ENCODE results near the gene GRID1. TPM values are rescaled to one million over a fixed set of nuclear protein-coding genes. Genes with fewer than 3 reads are reported as not detected.

The GRID1 gene
- total RNA-seq, 1 experiment from 2014 or later: 0.07 TPM

DNA sequence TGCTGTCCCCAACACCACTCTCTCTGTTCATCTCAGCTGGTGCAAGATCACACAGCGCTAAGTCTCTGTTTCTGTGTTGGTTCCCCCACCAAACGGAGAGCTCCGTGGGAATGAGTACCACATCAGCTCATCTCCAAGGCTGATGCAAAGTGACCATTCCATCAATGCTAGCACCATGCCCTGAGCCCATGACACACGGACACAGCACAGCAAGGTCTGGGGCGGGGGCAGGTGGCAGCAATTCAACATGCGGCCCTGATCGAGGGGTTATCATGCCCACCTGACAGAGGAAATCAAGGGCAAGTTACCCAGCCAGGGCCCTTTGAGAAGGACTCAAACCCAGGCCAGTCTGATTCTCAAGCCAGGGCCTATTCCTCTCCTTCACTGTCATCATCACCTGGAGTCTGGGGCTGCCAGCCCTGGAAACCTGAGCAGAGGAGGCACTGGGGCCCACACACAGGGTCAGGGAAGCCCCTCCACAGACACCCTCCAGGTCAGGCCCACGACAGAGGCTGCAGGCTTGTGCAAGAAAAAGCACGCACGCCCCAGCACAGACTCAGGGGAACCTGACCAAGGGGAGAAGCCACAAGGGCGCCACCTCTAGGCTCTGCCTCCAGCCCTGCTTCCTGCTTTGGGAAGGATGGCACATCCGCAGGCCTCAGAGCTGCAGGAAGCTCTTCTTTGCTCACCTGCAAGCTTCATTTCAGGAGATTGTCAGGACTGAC is 74.8 kb downstream of the GRID1 start:
- no peaks in the 10 kb centered on the region for H3K27me3 ChIP-seq (ENCODE audit: low read length)
- H3K79me2 ChIP-seq (ENCODE audit: low read length): no peaks in the 10 kb centered on the region
- no peaks in the 10 kb centered on the region for H3K9me3 ChIP-seq (ENCODE audit: low read length)
- H3K4me3 ChIP-seq (ENCODE audit: low read length): no peak overlapping the region
- no peak overlapping the region for H3K27ac ChIP-seq (ENCODE audit: low read length)
- no peak overlapping the region for H3K9ac ChIP-seq (ENCODE audit: low read length)
- no peak overlapping the region for H3K4me2 ChIP-seq (ENCODE audit: low read depth, low read length, poor library complexity, severe bottlenecking)
- H3K9me2 ChIP-seq (replicated peaks; ENCODE audit: insufficient read depth, low read length): no peaks in the 10 kb centered on the region
- no peak for DNase-seq
- no peak overlapping the region for H2AFZ ChIP-seq (ENCODE audit: low read length)
- H3K4me1 ChIP-seq (ENCODE audit: low read length): peaks cover 7% of the 10 kb centered on the region
- no peaks in the 10 kb centered on the region for H4K20me1 ChIP-seq (ENCODE audit: insufficient read depth, low read depth, low read length)
- no peaks in the 10 kb centered on the region for H3K36me3 ChIP-seq (ENCODE audit: insufficient read depth, low read length)

DNA sequence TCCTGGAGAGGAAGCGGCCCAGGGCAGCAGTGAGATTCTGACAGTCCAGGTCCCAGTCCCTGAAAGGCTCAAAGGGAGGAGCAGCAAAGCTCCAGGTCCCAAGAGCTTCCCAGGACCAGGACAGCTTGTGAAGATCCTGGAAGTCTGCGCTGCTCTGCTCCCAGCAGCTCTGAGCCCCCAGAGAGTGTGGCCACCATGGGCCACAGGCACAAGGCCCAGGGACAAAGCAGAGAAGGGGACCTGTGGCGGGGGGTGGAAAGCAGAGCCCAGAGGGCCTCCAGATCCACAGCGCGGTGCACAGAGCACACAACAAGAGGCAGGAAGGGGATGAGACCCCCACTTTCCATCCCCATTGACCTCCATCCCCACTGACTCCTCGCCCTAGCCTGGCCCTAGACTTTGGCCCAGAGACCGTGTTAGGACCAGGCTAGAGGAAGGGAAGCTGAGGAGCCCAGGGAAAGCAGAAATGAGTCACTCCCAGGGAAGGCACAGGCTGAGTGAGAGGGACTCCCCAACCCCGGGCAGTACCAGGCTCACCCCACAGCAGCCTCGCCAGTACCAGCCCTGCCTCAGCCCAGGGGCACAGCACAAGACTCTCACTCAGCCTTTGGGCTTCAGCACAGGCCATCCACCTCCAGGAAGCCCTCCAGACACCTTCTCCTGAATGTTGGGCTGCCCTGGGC is 75.5 kb downstream of the GRID1 start:
- no peak for DNase-seq

DNA sequence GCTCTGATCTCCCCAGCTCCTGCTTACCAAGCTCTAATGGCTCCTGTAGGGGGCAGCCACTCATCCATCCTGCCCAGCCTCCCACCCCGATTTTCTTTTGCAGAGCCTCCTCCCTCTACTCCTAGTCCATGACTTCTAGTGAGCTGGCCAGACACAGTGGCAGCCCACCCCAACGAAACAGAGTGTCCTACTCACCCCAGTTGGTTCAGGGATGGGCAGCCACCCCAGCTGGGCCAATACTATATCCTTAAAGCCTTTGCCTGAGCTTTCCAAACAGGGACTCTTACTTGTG is 77.1 kb downstream of the GRID1 start:
- Histone ChIP-seq H3K9me2 (replicated peaks; ENCODE audit: insufficient read depth, low read length) (no peaks in the 10 kb centered on the region), H3K27ac (ENCODE audit: low read length) (no peak overlapping the region), H3K4me2 (ENCODE audit: low read depth, low read length, poor library complexity, severe bottlenecking) (no peak overlapping the region), H3K4me3 (ENCODE audit: low read length) (no peak overlapping the region), H3K4me1 (ENCODE audit: low read length) (peaks cover 7% of the 10 kb centered on the region), H4K20me1 (ENCODE audit: insufficient read depth, low read depth, low read length) (no peaks in the 10 kb centered on the region), H2AFZ (ENCODE audit: low read length) (no peak overlapping the region), H3K9ac (ENCODE audit: low read length) (no peak overlapping the region), H3K27me3 (ENCODE audit: low read length) (no peaks in the 10 kb centered on the region), H3K36me3 (ENCODE audit: insufficient read depth, low read length) (no peaks in the 10 kb centered on the region), H3K79me2 (ENCODE audit: low read length) (no peaks in the 10 kb centered on the region), H3K9me3 (ENCODE audit: low read length) (no peaks in the 10 kb centered on the region)
- DNase-seq: no peak

More for the DNA sequence above, 75.5 kb downstream of the GRID1 start:
- H3K27me3 ChIP-seq (ENCODE audit: low read length): no peaks in the 10 kb centered on the region
- H3K9me3 ChIP-seq (ENCODE audit: low read length): no peaks in the 10 kb centered on the region
- H3K4me3 ChIP-seq (ENCODE audit: low read length): no peak overlapping the region
- H3K36me3 ChIP-seq (ENCODE audit: insufficient read depth, low read length): no peaks in the 10 kb centered on the region
- no peaks in the 10 kb centered on the region for H3K79me2 ChIP-seq (ENCODE audit: low read length)
- H3K4me1 ChIP-seq (ENCODE audit: low read length): peaks cover 7% of the 10 kb centered on the region
- no peak overlapping the region for H3K9ac ChIP-seq (ENCODE audit: low read length)
- H3K4me2 ChIP-seq (ENCODE audit: low read depth, low read length, poor library complexity, severe bottlenecking): no peak overlapping the region
- H3K9me2 ChIP-seq (replicated peaks; ENCODE audit: insufficient read depth, low read length): no peaks in the 10 kb centered on the region
- H3K27ac ChIP-seq (ENCODE audit: low read length): no peak overlapping the region
- H4K20me1 ChIP-seq (ENCODE audit: insufficient read depth, low read depth, low read length): no peaks in the 10 kb centered on the region
- H2AFZ ChIP-seq (ENCODE audit: low read length): no peak overlapping the region

DNA sequence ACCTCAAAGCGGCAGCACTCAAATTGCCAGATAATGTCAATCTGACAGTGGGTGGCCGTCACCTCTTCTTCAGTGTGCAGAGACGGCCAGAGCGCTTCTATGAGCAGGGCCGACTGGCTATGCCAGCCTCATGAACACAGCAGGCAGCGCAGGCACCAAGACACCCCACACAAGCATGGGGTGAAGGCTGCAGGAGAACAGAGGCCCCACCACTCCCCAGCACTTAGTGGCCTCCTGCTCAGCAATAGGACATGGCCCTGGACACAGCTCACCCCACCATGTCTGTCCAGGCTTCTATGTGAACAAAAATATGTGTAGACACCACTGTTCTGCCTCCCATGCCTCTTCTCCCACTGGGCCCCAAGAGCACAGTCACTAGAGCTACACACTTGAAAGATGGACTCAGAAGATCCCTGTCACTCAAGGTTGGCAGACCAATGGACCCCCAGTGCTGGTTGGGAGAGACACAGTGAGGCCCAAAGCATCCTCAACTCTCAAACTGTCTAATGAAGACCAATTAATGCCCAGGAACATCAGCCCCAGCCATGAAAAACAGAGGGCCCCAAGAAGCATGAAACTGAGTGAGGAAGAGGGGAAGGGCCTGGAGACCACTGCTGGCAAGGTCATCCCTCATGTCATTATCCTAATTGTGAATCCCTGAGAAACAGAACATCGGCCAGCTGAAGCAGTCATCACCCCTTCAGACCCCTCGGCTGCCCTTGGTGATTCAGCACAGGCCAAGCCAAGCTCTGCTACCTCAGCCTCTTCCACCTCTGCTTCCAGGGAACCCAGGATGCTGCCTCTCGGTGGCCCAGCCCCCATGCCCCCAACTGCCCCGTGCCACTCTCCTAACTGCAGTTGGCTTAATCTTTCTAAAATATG is 77.7 kb downstream of the GRID1 start:
- no peaks in the 10 kb centered on the region for H3K36me3 ChIP-seq (ENCODE audit: insufficient read depth, low read length)
- no peak for DNase-seq
- no peaks in the 10 kb centered on the region for H3K9me3 ChIP-seq (ENCODE audit: low read length)

DNA sequence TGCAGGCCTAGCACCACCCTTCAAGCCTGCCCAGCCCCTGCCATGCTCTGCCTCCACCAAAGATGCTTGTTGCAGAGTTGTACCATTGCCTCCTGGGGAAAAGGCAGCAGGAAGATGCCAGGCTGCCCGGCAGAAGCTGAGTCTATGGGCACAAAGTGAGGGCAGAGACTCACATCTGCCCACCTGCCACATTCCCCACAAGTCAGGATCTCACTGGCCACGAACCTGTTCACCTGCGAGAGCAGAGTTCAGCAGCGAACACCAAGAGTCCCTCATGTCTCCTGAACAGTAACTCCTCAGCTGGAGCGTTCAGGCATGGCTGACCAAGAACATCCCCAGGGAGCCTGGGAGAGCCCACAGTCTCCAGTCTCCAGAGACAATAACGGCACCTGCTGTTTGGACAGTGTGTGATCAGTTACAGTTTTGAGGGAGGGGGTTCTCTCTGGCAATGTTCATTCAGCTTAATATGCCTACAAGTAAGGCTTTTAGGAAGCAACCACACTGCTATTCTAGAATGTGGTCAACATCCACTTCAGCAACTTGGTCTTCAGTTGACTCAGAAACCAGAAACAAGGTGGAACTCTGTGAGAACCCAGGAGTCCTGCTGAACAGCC is 78.5 kb downstream of the GRID1 start:
- H3K27ac ChIP-seq (ENCODE audit: low read length): no peak overlapping the region

More for the DNA sequence above, 77.7 kb downstream of the GRID1 start:
- no peak overlapping the region for H3K9ac ChIP-seq (ENCODE audit: low read length)
- H2AFZ ChIP-seq (ENCODE audit: low read length): no peak overlapping the region
- no peak overlapping the region for H3K4me2 ChIP-seq (ENCODE audit: low read depth, low read length, poor library complexity, severe bottlenecking)
- H3K79me2 ChIP-seq (ENCODE audit: low read length): no peaks in the 10 kb centered on the region
- no peaks in the 10 kb centered on the region for H3K9me2 ChIP-seq (replicated peaks; ENCODE audit: insufficient read depth, low read length)
- no peaks in the 10 kb centered on the region for H3K27me3 ChIP-seq (ENCODE audit: low read length)
- H3K27ac ChIP-seq (ENCODE audit: low read length): no peak overlapping the region
- H4K20me1 ChIP-seq (ENCODE audit: insufficient read depth, low read depth, low read length): no peaks in the 10 kb centered on the region
- H3K4me1 ChIP-seq (ENCODE audit: low read length): peaks cover 7% of the 10 kb centered on the region
- no peak overlapping the region for H3K4me3 ChIP-seq (ENCODE audit: low read length)

DNA sequence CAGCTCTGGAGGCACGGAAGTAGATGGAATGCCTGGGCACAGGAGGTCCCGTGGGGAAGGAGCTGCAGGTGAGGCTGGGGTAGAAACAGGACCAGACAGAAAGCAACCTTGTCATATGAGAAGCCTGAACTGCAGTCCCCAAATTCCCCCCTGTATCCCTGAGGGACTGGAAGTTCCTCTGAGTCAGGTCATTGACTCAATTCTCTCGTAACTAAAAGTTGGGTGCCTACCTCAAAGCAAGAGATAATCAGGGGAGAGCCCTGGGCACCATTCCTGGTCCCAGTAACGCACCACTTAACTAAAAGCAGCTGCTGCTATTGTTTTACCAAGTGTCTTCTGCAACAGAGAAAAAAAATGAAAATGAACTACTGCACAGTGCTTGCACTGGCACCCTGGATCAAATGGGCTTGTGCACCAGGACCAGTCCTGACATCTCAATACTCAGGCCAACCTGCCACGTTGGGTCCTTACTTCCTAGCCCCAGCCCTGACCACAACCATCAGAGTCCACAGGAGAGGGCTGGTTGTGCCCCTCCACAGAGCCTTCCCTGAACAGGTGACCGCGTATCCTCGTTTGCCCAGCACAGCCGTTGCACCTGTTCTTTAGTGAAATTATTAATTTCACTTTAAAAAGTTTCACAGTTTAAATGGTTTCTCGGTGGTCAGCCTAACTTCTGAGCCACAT is 79.3 kb downstream of the GRID1 start:
- Histone ChIP-seq H3K9ac (ENCODE audit: low read length) (no peak overlapping the region), H3K4me1 (ENCODE audit: low read length) (peaks cover 7% of the 10 kb centered on the region), H3K9me2 (replicated peaks; ENCODE audit: insufficient read depth, low read length) (no peaks in the 10 kb centered on the region), H4K20me1 (ENCODE audit: insufficient read depth, low read depth, low read length) (no peaks in the 10 kb centered on the region), H3K4me3 (ENCODE audit: low read length) (no peak overlapping the region), H3K27me3 (ENCODE audit: low read length) (no peaks in the 10 kb centered on the region), H3K9me3 (ENCODE audit: low read length) (no peaks in the 10 kb centered on the region), H3K79me2 (ENCODE audit: low read length) (no peaks in the 10 kb centered on the region), H3K4me2 (ENCODE audit: low read depth, low read length, poor library complexity, severe bottlenecking) (no peak overlapping the region), H3K36me3 (ENCODE audit: insufficient read depth, low read length) (no peaks in the 10 kb centered on the region), H2AFZ (ENCODE audit: low read length) (no peak overlapping the region), H3K27ac (ENCODE audit: low read length) (no peak overlapping the region)
- no peak for DNase-seq

More for the DNA sequence above, 78.5 kb downstream of the GRID1 start:
- H3K4me1 ChIP-seq (ENCODE audit: low read length): peaks cover 7% of the 10 kb centered on the region
- H3K27me3 ChIP-seq (ENCODE audit: low read length): no peaks in the 10 kb centered on the region
- no peaks in the 10 kb centered on the region for H3K79me2 ChIP-seq (ENCODE audit: low read length)
- H2AFZ ChIP-seq (ENCODE audit: low read length): no peak overlapping the region
- H3K9ac ChIP-seq (ENCODE audit: low read length): no peak overlapping the region
- H3K9me2 ChIP-seq (replicated peaks; ENCODE audit: insufficient read depth, low read length): no peaks in the 10 kb centered on the region
- H3K36me3 ChIP-seq (ENCODE audit: insufficient read depth, low read length): no peaks in the 10 kb centered on the region
- H4K20me1 ChIP-seq (ENCODE audit: insufficient read depth, low read depth, low read length): no peaks in the 10 kb centered on the region
- H3K4me3 ChIP-seq (ENCODE audit: low read length): no peak overlapping the region
- no peak for DNase-seq
- H3K4me2 ChIP-seq (ENCODE audit: low read depth, low read length, poor library complexity, severe bottlenecking): no peak overlapping the region
- no peaks in the 10 kb centered on the region for H3K9me3 ChIP-seq (ENCODE audit: low read length)

DNA sequence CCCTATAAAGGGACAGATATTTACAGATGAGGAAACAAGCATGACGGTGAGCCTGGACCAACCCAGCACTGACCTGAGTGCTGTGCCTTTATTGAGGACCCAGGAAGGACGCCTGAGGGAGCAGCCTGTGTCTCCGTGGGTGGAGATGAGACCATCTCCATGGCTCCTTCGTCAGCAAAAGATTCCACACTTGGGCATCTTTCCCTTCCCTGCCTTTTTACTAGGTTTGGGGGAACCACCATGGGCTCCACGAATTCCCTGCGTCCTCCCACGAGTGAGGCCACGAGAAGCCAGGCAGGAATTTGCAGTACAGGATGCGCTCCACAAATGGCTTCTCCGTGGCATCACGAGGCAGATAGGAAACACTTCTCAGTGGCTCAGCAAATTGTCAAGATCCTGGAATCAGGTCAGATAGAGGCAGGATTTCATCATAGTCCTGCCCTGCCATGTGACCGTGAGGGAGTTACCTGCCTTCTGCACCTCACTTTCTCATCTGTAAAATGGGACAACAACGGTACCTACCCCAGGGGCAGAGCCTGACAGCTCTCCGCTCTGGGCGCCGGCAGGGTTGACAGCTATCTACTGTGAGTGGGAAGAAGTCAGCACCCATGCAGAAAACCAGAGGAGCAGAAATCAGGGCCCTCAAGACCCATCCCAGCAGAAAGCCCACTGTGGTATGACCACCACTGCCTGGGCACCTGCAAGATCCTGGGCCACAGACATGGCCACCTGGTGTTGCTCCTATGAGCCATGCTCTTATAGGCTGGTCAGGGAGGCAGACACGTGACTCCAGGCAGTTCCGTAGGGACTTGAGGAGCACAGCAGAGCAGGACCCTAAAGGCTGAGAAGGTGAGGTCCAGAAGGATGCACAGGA is 80.1 kb downstream of the GRID1 start:
- H3K36me3 ChIP-seq (ENCODE audit: insufficient read depth, low read length): no peaks in the 10 kb centered on the region
- no peak overlapping the region for H2AFZ ChIP-seq (ENCODE audit: low read length)
- no peak overlapping the region for H3K9ac ChIP-seq (ENCODE audit: low read length)
- H3K79me2 ChIP-seq (ENCODE audit: low read length): no peaks in the 10 kb centered on the region
- no peak overlapping the region for H3K27ac ChIP-seq (ENCODE audit: low read length)
- DNase-seq: no peak
- no peaks in the 10 kb centered on the region for H4K20me1 ChIP-seq (ENCODE audit: insufficient read depth, low read depth, low read length)
- H3K9me2 ChIP-seq (replicated peaks; ENCODE audit: insufficient read depth, low read length): no peaks in the 10 kb centered on the region
- H3K27me3 ChIP-seq (ENCODE audit: low read length): no peaks in the 10 kb centered on the region
- H3K4me3 ChIP-seq (ENCODE audit: low read length): no peak overlapping the region
- H3K9me3 ChIP-seq (ENCODE audit: low read length): no peaks in the 10 kb centered on the region
- H3K4me1 ChIP-seq (ENCODE audit: low read length): peaks cover 7% of the 10 kb centered on the region
- no peak overlapping the region for H3K4me2 ChIP-seq (ENCODE audit: low read depth, low read length, poor library complexity, severe bottlenecking)

Measured in Karpas-422 (cell line).